SK-N-SH (cell line): Measurements from ENCODE around the gene LMTK2. TPM values are rescaled to one million over a fixed set of nuclear protein-coding genes. Genes with fewer than 3 reads are reported as not detected.

Source experiments
- CTCF ChIA-PET: fragments of 300-600, 350-600 bp; formaldehyde crosslinking; extraction: SDS; loops from one replicate; lab custom pipeline; 2021; lab: Yijun Ruan, JAX
- POLR2A ChIA-PET: fragments of 350-600 bp; sonication (Branson Sonifier 250); formaldehyde crosslinking; extraction: SDS; loops from one replicate; lab custom pipeline; 2020; ENCODE audit warnings: antibody characterized with exemption, inconsistent platforms; lab: Yijun Ruan, JAX
- DNase-seq: peaks from one replicate; pipeline ENCODE4 v3.0.0; 2012
- H2AFZ ChIP-seq: fragments of 200-600 bp; sonication (generic); 2 replicates; pipeline ENCODE4 v1.8.1; 2016; ENCODE audit warnings: antibody characterized with exemption, mild to moderate bottlenecking, low read depth
- H3F3A ChIP-seq: fragments of 200-600 bp; sonication (generic); replicated peaks from 2 replicates; pipeline ENCODE3; 2016; ENCODE audit warnings: antibody characterized with exemption, mild to moderate bottlenecking; ENCODE audit not compliant: insufficient read depth
- H3K27ac ChIP-seq, 2 experiments: fragments of 200-500 bp in 1 of 2; fragments of 200-600 bp in 1 of 2; sonication (Bioruptor generic) in 1 of 2; sonication (generic), shearing (Covaris generic) in 1 of 2; 2 replicates each; pipeline versions ENCODE4 v1.5.1 to v1.6.1; 2014 to 2016; ENCODE audit warnings: low read depth in 2 of 2, inconsistent platforms in 1 of 2, low read length in 1 of 2, mild to moderate bottlenecking in 1 of 2, mixed read lengths in 1 of 2
- H3K27me3 ChIP-seq: fragments of 200-600 bp; sonication (generic), shearing (Covaris generic); 2 replicates; pipeline ENCODE4 v1.6.1; 2016; ENCODE audit warnings: mixed run types; ENCODE audit not compliant: insufficient read depth
- H3K36me3 ChIP-seq, 2 experiments: fragments of 200-500 bp in 1 of 2; fragments of 200-600 bp in 1 of 2; sonication (Bioruptor generic) in 1 of 2; sonication (generic) in 1 of 2; replicated peaks in 1 of 2; 2 replicates each; pipeline versions ENCODE3 to v1.5.1; 2014 to 2016; ENCODE audit warnings: low read length in 1 of 2, mild to moderate bottlenecking in 1 of 2; ENCODE audit not compliant: insufficient read depth in 2 of 2, control insufficient read depth in 1 of 2
- H3K4me1 ChIP-seq, 2 experiments: fragments of 200-500 bp in 1 of 2; fragments of 200-600 bp in 1 of 2; sonication (Bioruptor generic) in 1 of 2; sonication (generic), shearing (Covaris generic) in 1 of 2; 2 replicates each; pipeline versions ENCODE4 v1.5.1 to v1.6.1; 2014 to 2016; ENCODE audit warnings: low read depth in 1 of 2, low read length in 1 of 2, mixed run types in 1 of 2; ENCODE audit not compliant: insufficient read depth in 2 of 2, control insufficient read depth in 1 of 2
- H3K4me2 ChIP-seq: fragments of 200-600 bp; sonication (generic), shearing (Covaris generic); 2 replicates; pipeline ENCODE4 v1.6.1; 2017; ENCODE audit warnings: mixed run types
- H3K4me3 ChIP-seq, 2 experiments: fragments of 200-500 bp in 1 of 2; fragments of 200-600 bp in 1 of 2; sonication (Bioruptor generic) in 1 of 2; sonication (generic), shearing (Covaris generic) in 1 of 2; 2 replicates each; pipeline versions ENCODE4 v1.5.1 to v1.8.1; 2014 to 2016; ENCODE audit warnings: low read depth in 2 of 2, inconsistent platforms in 1 of 2, low read length in 1 of 2, mild to moderate bottlenecking in 1 of 2, mixed read lengths in 1 of 2, moderate library complexity in 1 of 2
- H3K79me2 ChIP-seq: fragments of 200-600 bp; sonication (generic); 2 replicates; pipeline ENCODE4 v1.8.1; 2017; ENCODE audit warnings: mild to moderate bottlenecking; ENCODE audit not compliant: insufficient read depth
- H3K9ac ChIP-seq: fragments of 200-600 bp; sonication (generic); 2 replicates; pipeline ENCODE4 v1.6.1; 2017; ENCODE audit warnings: mixed run types
- H3K9me2 ChIP-seq: fragments of 200-600 bp; sonication (generic); 2 replicates; pipeline ENCODE4 v1.6.1; 2017; ENCODE audit warnings: mixed run types
- H3K9me3 ChIP-seq: fragments of 200-600 bp; sonication (generic); 2 replicates; pipeline ENCODE4 v1.6.1; 2017; ENCODE audit warnings: mixed run types, mild to moderate bottlenecking, moderate library complexity
- H4K20me1 ChIP-seq: fragments of 200-600 bp; sonication (generic); 2 replicates; pipeline ENCODE4 v1.6.1; 2017; ENCODE audit warnings: mild to moderate bottlenecking, mixed run types; ENCODE audit not compliant: insufficient read depth
- FOSL2 ChIP-seq: IDR thresholded peaks from 2 replicates; pipeline ENCODE4 v1.4.0; 2012; ENCODE audit warnings: low read depth, mild to moderate bottlenecking, moderate library complexity, borderline replicate concordance
- FOXM1 ChIP-seq: IDR thresholded peaks from 2 replicates; pipeline ENCODE4 v1.4.0; 2012; ENCODE audit warnings: low read depth, mild to moderate bottlenecking
- GATA2 ChIP-seq: sonication (generic); formaldehyde crosslinking; IDR thresholded peaks from 2 replicates; pipeline ENCODE4 v1.5.0; 2020; ENCODE audit warnings: mild to moderate bottlenecking, missing genetic modification reagents
- IRF3 ChIP-seq: fragments of 150-350 bp; IDR thresholded peaks from 2 replicates; pipeline ENCODE4 v1.6.1; 2016; ENCODE audit warnings: mild to moderate bottlenecking, low read depth, low read length
- JUND ChIP-seq: IDR thresholded peaks from 2 replicates; pipeline ENCODE4 v1.4.0; 2012
- MEF2A ChIP-seq: IDR thresholded peaks from 2 replicates; pipeline ENCODE4 v1.4.0; 2012; ENCODE audit warnings: low read depth, borderline replicate concordance
- NFIC ChIP-seq: IDR thresholded peaks from 2 replicates; pipeline ENCODE4 v1.4.0; 2012; ENCODE audit warnings: borderline replicate concordance
- NRF1 ChIP-seq: IDR thresholded peaks from 2 replicates; pipeline ENCODE4 v1.6.1; 2012; ENCODE audit warnings: low read depth, mild to moderate bottlenecking, low read length
- PBX3 ChIP-seq: IDR thresholded peaks from 2 replicates; pipeline ENCODE4; 2012
- RAD21 ChIP-seq: IDR thresholded peaks from 2 replicates; pipeline ENCODE4 v1.6.1; 2012; ENCODE audit warnings: mild to moderate bottlenecking, low read length
- RCOR1 ChIP-seq: fragments of 150-350 bp; IDR thresholded peaks from 2 replicates; pipeline ENCODE4 v1.6.1; 2017; ENCODE audit warnings: antibody characterized with exemption, low read length
- REST ChIP-seq: IDR thresholded peaks from 2 replicates; pipeline ENCODE4 v1.6.1; 2012; ENCODE audit warnings: mild to moderate bottlenecking, low read depth, low read length, moderate library complexity
- SIN3A ChIP-seq: IDR thresholded peaks from 2 replicates; pipeline ENCODE4 v1.6.1; 2012; ENCODE audit warnings: low read depth, mild to moderate bottlenecking, low read length, moderate library complexity, borderline replicate concordance
- TCF12 ChIP-seq: IDR thresholded peaks from 2 replicates; pipeline ENCODE4 v1.4.0; 2012
- TEAD4 ChIP-seq: IDR thresholded peaks from 2 replicates; pipeline ENCODE4 v1.4.0; 2012; ENCODE audit warnings: mild to moderate bottlenecking, borderline replicate concordance; ENCODE audit not compliant: insufficient read depth
- USF2 ChIP-seq: fragments of 150-350 bp; IDR thresholded peaks from 2 replicates; pipeline ENCODE4 v1.6.1; 2017; ENCODE audit warnings: antibody characterized with exemption, low read length, low read depth, borderline replicate concordance
- YY1 ChIP-seq: IDR thresholded peaks from 2 replicates; pipeline ENCODE4 v1.4.0; 2012; ENCODE audit warnings: low read depth, mild to moderate bottlenecking
- ZBTB33 ChIP-seq: IDR thresholded peaks from 2 replicates; pipeline ENCODE4 v1.4.0; 2012; ENCODE audit warnings: low read depth, borderline replicate concordance
- WGBS: methylation state at CpG from one replicate; pipeline ENCODE4 v1.1.6; 2017; ENCODE audit warnings: low lambda C conversion rate; 5-methylcytosine and 5-hydroxymethylcytosine counted together
- polyA plus RNA-seq, 3 experiments: library from polyadenylated mRNA; depleted of rRNA; stranded (reverse); fragments of >200 nt; gene quantifications; 2 replicates each; pipeline ENCODE4 v1.2.3, GENCODE V29; 2012

Gene LMTK2
- polyA plus RNA-seq, 1 of the 3 experiments (the other 2 are of a cell fraction) = 9.0 TPM

GRCh38 chr7:98064233-98064632, 42.4 kb upstream of the LMTK2 start:
- ChIA-PET POLR2A (no interaction called here), CTCF (interaction anchor here (1.1 to 2.4 kb wide), 4 partner anchors 42 to 105 kb away, joined by 3 to 15 read pairs (median 6); no protein-coding TSS in a partner anchor)
- WGBS = 6% methylated on average over 1 of the region's 1 CpG
- Histone ChIP-seq H3K27me3 (peaks cover 4% of the 10 kb centered on the region; the same call in 1 of the 2 replicates), H3K9me3 (no peaks in the 10 kb centered on the region), H3K9ac (no peak overlapping the region), H4K20me1 (no peaks in the 10 kb centered on the region), H2AFZ (no peak overlapping the region), H3F3A (no peaks in the 10 kb centered on the region), H3K27ac (no peak overlapping the region), H3K9me2 (no peaks in the 10 kb centered on the region), H3K4me1 (no peaks in the 10 kb centered on the region), H3K4me3 (no peak overlapping the region), H3K4me2 (no peak overlapping the region), H3K79me2 (no peaks in the 10 kb centered on the region), H3K36me3 (no peaks in the 10 kb centered on the region)
- DNase-seq = no peak
- TF ChIP-seq ZBTB33 = no peak
- TF ChIP-seq RCOR1 = no peak
- TF ChIP-seq SIN3A = no peak
- no peak for TF ChIP-seq YY1
- no peak for TF ChIP-seq NFIC
- TF ChIP-seq GATA2 (CRISPR knock-in tag) = no peak
- no peak for TF ChIP-seq USF2
- TF ChIP-seq PBX3 = no peak
- no peak for TF ChIP-seq MEF2A

GRCh38 chr7:98066208-98066607, 40.5 kb upstream of the LMTK2 start:
- 42% methylated on average over 5 of the region's 5 CpGs for WGBS
- Histone ChIP-seq H3K9me2 (no peaks in the 10 kb centered on the region), H3K27ac (no peak overlapping the region), H3K36me3 (no peaks in the 10 kb centered on the region), H3K4me2 (no peak overlapping the region), H3K79me2 (no peaks in the 10 kb centered on the region), H2AFZ (no peak overlapping the region), H3F3A (no peaks in the 10 kb centered on the region), H3K4me1 (no peaks in the 10 kb centered on the region), H3K27me3 (peaks cover 10% of the 10 kb centered on the region; the same call in 1 of the 2 replicates), H4K20me1 (no peaks in the 10 kb centered on the region), H3K4me3 (no peak overlapping the region), H3K9ac (no peak overlapping the region), H3K9me3 (no peaks in the 10 kb centered on the region)
- no peak for DNase-seq
- CTCF ChIA-PET = interaction anchor here (0.6 to 1.8 kb wide), 4 partner anchors 40 to 102 kb away, joined by 3 to 7 read pairs (median 4); no protein-coding TSS in a partner anchor
- TF ChIP-seq IRF3 (no peak), MEF2A (no peak), FOXM1 (no peak), TEAD4 (no peak), REST (no peak), NRF1 (no peak), RAD21 (no peak), JUND (no peak), SIN3A (no peak), TCF12 (no peak), FOSL2 (no peak)
- POLR2A ChIA-PET = no interaction called here
